Large intestine (tissue), 3 donors: ENCODE results near the gene BPIFA2. TPM values are rescaled to one million over a fixed set of nuclear protein-coding genes. Genes with fewer than 3 reads are reported as not detected.

Experiments used
- DNase-seq, 2 donors: peaks; one replicate each; pipeline versions ENCODE4 v3.0.0 to v3.0.0-alpha.2; 2013
- H3K27ac ChIP-seq: one replicate; pipeline ENCODE4 v1.5.1; 2013; ENCODE audit warnings: low read length
- H3K27me3 ChIP-seq: 2 replicates; pipeline ENCODE4 v1.6.1; 2013; ENCODE audit warnings: low read length; ENCODE audit not compliant: control insufficient read depth, insufficient read depth
- H3K36me3 ChIP-seq: 2 replicates; pipeline ENCODE4 v1.6.1; 2013; ENCODE audit warnings: low read length; ENCODE audit not compliant: control insufficient read depth, insufficient read depth
- H3K4me1 ChIP-seq: one replicate; pipeline ENCODE4 v1.6.1; 2013; ENCODE audit warnings: low read length; ENCODE audit not compliant: control insufficient read depth, insufficient read depth
- H3K4me3 ChIP-seq: one replicate; pipeline ENCODE4 v1.5.1; 2013; ENCODE audit warnings: low read length
- H3K9me3 ChIP-seq: one replicate; pipeline ENCODE4 v1.6.1; 2013; ENCODE audit warnings: mild to moderate bottlenecking, low read depth, low read length, moderate library complexity; ENCODE audit not compliant: control insufficient read depth
- WGBS: methylation state at CpG from one replicate; pipeline ENCODE4 v1.1.5; 2013; ENCODE audit warnings: low lambda C conversion rate; ENCODE audit not compliant: insufficient coverage; 5-methylcytosine and 5-hydroxymethylcytosine counted together
- polyA plus RNA-seq: library from polyadenylated mRNA; unstranded; fragments of 120-200 nt; gene quantifications from one replicate; pipeline ENCODE4 v1.2.1, GENCODE V29; 2013

BPIFA2 gene
- polyA plus RNA-seq, 1 donor, result not detected

DNA sequence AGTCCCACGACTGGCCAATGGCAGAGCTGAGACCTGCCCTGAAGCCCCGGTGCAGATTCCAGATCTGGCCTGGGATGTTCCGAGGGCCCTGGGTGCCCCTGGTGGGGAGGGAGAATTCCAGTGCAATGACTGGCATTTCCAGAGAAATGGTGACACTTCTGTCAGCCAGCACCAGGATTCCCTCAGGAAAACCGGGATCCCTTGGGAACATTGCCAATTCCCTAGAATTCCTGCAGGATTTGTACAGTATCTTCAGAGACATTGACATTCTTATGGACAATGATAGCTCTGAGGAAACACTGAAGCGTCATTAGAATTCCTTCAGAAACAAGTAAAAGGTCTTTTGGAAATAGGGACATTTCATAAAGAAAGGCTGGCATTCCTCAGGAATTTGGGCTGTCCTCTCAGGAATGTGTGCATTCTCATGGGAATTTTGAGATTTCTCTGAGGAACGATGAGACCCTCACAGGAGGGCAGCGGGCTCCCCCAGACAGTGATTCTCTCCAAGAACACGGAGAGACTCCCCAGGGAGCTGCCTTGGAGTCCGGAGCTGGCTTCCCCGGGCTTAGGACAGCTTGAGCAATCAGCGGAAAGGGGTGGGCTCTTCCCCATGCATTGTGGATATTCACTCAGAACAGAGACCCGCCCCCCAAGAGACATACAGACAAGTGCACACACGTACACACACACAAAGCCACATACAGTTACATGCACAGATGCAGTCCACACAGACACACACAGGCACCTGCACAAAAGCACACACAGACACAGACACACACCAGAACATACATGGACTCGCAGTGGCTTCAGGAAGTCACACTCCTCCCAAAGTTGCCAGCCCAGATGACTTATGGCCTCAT lies 35.2 kb upstream of the BPIFA2 start:
- Histone ChIP-seq H3K4me1 (no peaks in the 10 kb centered on the region), H3K36me3 (no peaks in the 10 kb centered on the region), H3K9me3 (no peaks in the 10 kb centered on the region), H3K4me3 (no peak overlapping the region), H3K27me3 (peaks cover 2% of the 10 kb centered on the region), H3K27ac (no peak overlapping the region)
- WGBS, result no CpG with 5 or more reads among the region's 14 CpGs
- no peak for DNase-seq

GRCh38 chr20:33133373-33133941 lies 34.5 kb upstream of the BPIFA2 start:
- WGBS, result no CpG with 5 or more reads among the region's 11 CpGs
- H3K27ac ChIP-seq, result no peak overlapping the region
- H3K4me3 ChIP-seq, result no peak overlapping the region
- H3K36me3 ChIP-seq, result no peaks in the 10 kb centered on the region
- H3K9me3 ChIP-seq, result no peaks in the 10 kb centered on the region
- no peak for DNase-seq
- no peaks in the 10 kb centered on the region for H3K4me1 ChIP-seq
- peaks cover 2% of the 10 kb centered on the region for H3K27me3 ChIP-seq

GRCh38 chr20:33137195-33137594 lies 30.8 kb upstream of the BPIFA2 start:
- Histone ChIP-seq H3K27me3 (peaks cover 2% of the 10 kb centered on the region), H3K27ac (no peak overlapping the region), H3K4me1 (no peaks in the 10 kb centered on the region), H3K9me3 (no peaks in the 10 kb centered on the region), H3K36me3 (no peaks in the 10 kb centered on the region), H3K4me3 (no peak overlapping the region)
- DNase-seq, result no peak
- WGBS, result 90% methylated on average over 2 of the region's 3 CpGs

- H3K27ac ChIP-seq, result no peak overlapping the region
- H3K9me3 ChIP-seq, result no peaks in the 10 kb centered on the region
- no peaks in the 10 kb centered on the region for H3K36me3 ChIP-seq
- DNase-seq, result no peak
- no peaks in the 10 kb centered on the region for H3K4me1 ChIP-seq
- H3K4me3 ChIP-seq, result no peak overlapping the region
- H3K27me3 ChIP-seq, result no peaks in the 10 kb centered on the region
These were observed 28.5 kb upstream of the BPIFA2 start for GRCh38 chr20:33139467-33139866.

- no peak for DNase-seq
These were observed 22.4 kb upstream of the BPIFA2 start for GRCh38 chr20:33145521-33145920.

DNA sequence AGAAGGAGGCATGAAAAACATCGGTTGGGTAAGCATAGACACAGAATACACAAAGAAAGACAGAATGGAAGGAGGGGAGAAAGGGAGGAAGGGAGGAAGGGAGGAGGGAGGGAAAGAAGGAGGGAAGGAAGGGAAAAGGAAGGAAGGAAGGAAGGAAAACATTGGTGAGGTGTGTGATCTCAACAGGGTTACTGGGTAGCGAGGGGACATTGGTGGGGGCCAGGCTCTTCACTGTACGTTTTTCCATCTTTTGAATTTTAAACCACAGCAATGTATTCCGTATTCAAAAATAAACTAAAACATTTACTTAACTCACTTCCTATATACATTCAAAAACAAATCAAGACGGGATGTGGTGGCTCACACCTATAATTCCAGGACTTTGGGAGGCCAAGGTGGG lies 20.7 kb upstream of the BPIFA2 start:
- no peaks in the 10 kb centered on the region for H3K27me3 ChIP-seq
- no peak overlapping the region for H3K4me3 ChIP-seq
- H3K4me1 ChIP-seq, result no peaks in the 10 kb centered on the region
- no peaks in the 10 kb centered on the region for H3K36me3 ChIP-seq
- H3K9me3 ChIP-seq, result no peaks in the 10 kb centered on the region
- 88% methylated on average over 4 of the region's 5 CpGs for WGBS
- no peak for DNase-seq
- H3K27ac ChIP-seq, result no peak overlapping the region

More at GRCh38 chr20:33145521-33145920, 22.4 kb upstream of the BPIFA2 start:
- no peaks in the 10 kb centered on the region for H3K4me1 ChIP-seq
- H3K9me3 ChIP-seq, result no peaks in the 10 kb centered on the region
- H3K27ac ChIP-seq, result no peak overlapping the region
- H3K4me3 ChIP-seq, result no peak overlapping the region
- no peaks in the 10 kb centered on the region for H3K36me3 ChIP-seq
- WGBS, result no CpG with 5 or more reads among the region's 5 CpGs
- H3K27me3 ChIP-seq, result no peaks in the 10 kb centered on the region

DNA sequence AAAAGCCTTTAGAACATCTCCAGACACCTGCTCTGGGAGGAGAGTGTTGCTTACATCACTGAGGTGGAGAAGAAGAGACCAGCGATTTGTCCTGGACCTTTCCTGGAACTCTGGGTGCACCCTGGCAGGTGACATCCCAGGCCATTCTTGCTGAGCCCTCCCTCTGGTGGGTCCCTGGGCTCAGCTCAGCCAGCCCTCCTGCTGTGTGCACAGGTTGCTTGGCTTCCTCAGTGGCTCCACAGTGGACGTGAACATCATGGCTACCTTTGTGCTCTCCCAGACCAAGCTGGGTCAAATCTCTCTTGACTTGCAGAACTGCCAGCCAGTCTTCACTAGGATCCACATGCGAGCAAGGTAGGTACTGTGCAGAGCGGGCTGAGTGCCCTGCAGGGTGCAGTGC lies 19.9 kb upstream of the BPIFA2 start:
- no peak overlapping the region for H3K4me3 ChIP-seq
- WGBS, result no CpG with 5 or more reads among the region's 4 CpGs
- no peak overlapping the region for H3K27ac ChIP-seq
- H3K27me3 ChIP-seq, result no peaks in the 10 kb centered on the region
- no peaks in the 10 kb centered on the region for H3K4me1 ChIP-seq
- no peaks in the 10 kb centered on the region for H3K9me3 ChIP-seq
- no peaks in the 10 kb centered on the region for H3K36me3 ChIP-seq
- DNase-seq, result no peak

- WGBS, result 90% methylated on average over 4 of the region's 6 CpGs
- Histone ChIP-seq H3K9me3 (no peaks in the 10 kb centered on the region), H3K4me1 (no peaks in the 10 kb centered on the region), H3K27ac (no peak overlapping the region), H3K4me3 (no peak overlapping the region), H3K36me3 (no peaks in the 10 kb centered on the region), H3K27me3 (no peaks in the 10 kb centered on the region)
- DNase-seq, result no peak
These were observed 13.7 kb upstream of the BPIFA2 start for GRCh38 chr20:33154252-33154651.

GRCh38 chr20:33158637-33159385 lies 9.1 kb upstream of the BPIFA2 start:
- H3K4me1 ChIP-seq, result no peaks in the 10 kb centered on the region
- H3K27me3 ChIP-seq, result no peaks in the 10 kb centered on the region
- no peaks in the 10 kb centered on the region for H3K36me3 ChIP-seq
- no CpG with 5 or more reads among the region's 9 CpGs for WGBS
- H3K9me3 ChIP-seq, result no peaks in the 10 kb centered on the region
- no peak overlapping the region for H3K4me3 ChIP-seq
- DNase-seq, result no peak
- no peak overlapping the region for H3K27ac ChIP-seq

DNA sequence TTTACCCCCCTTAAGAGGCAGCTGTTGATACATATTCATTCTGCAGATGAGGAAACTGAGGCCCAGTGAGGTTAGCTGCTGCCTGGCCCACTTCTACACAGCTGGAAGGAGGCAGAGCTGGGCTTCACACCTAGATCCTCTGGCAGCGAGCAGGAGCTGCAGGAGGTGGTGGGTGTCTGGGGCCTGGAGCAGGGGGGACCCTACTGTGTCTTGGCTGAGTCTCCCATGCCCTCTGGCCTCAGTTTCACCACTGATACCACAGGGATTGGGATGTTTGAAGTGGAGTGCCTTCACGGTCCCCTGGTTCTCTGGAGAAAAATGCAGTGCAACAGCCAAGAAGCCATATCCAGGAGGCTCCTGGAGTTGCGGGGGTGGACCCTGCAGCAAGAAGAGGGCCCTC lies 8.2 kb upstream of the BPIFA2 start:
- WGBS, result no CpG with 5 or more reads among the region's 3 CpGs
- no peak for DNase-seq
- H3K4me3 ChIP-seq, result no peak overlapping the region

More for the DNA sequence above, 8.2 kb upstream of the BPIFA2 start:
- no peaks in the 10 kb centered on the region for H3K4me1 ChIP-seq
- no peaks in the 10 kb centered on the region for H3K36me3 ChIP-seq
- H3K27ac ChIP-seq, result no peak overlapping the region
- no peaks in the 10 kb centered on the region for H3K27me3 ChIP-seq
- no peaks in the 10 kb centered on the region for H3K9me3 ChIP-seq
